Tibial artery (tissue), 4 donors: ENCODE results near the gene WHAMM.

Source experiments
- DNase-seq, 2 donors: peaks; one replicate each; pipeline ENCODE4 v3.0.0-alpha.2; 2019
- H3K27ac ChIP-seq, 2 donors: fragments of 200-600 bp; sonication (generic) in 1 of 2; 1 replicate in 1 of 2; 2 replicates in 1 of 2; pipeline ENCODE4 v1.5.1; 2018 to 2019; ENCODE audit warnings: mild to moderate bottlenecking in 1 of 2
- H3K27me3 ChIP-seq, 2 donors: fragments of 200-600 bp; sonication (generic) in 1 of 2; one replicate each; pipeline versions ENCODE4 v1.5.1 to v1.6.0; 2016 to 2019
- H3K36me3 ChIP-seq, 3 donors: fragments of 200-600 bp; sonication (generic) in 2 of 3; one replicate each; pipeline ENCODE4 v1.5.1; 2016 to 2019; ENCODE audit warnings: mild to moderate bottlenecking in 2 of 3
- H3K4me1 ChIP-seq, 4 donors: fragments of 200-600 bp; sonication (generic) in 2 of 4; 1 replicate in 3 of 4; 2 replicates in 1 of 4; pipeline ENCODE4 v1.5.1; 2016 to 2019
- H3K4me3 ChIP-seq, 2 donors: fragments of 200-600 bp; sonication (generic) in 1 of 2; 1 replicate in 1 of 2; 2 replicates in 1 of 2; pipeline ENCODE4 v1.5.1; 2018 to 2019; ENCODE audit warnings: mild to moderate bottlenecking in 2 of 2
- H3K9me3 ChIP-seq, 3 donors: fragments of 200-600 bp; sonication (generic) in 1 of 3; one replicate each; pipeline ENCODE4 v1.5.1; 2016 to 2019
- CTCF ChIP-seq, 2 experiments: fragments of 200-600 bp in 1 of 2; fragments of 450-650 bp in 1 of 2; IDR thresholded peaks; one replicate each; pipeline ENCODE4 v1.5.1; 2017 to 2019; ENCODE audit warnings: antibody characterized with exemption in 2 of 2, mild to moderate bottlenecking in 1 of 2, moderate library complexity in 1 of 2
- intact Hi-C: fragments of 100-400 bp; cut with DNase I; formaldehyde crosslinking; loops from one replicate; pipeline ENCODE4 v1.15.0; 2023; ENCODE audit warnings: low total_unique reads

WHAMM gene

GRCh38 chr15:82870727-82871320, 61.4 kb downstream of the WHAMM start:
- no peaks in the 10 kb centered on the region for H3K9me3 ChIP-seq
- intact Hi-C loops = no loop called here
- no peaks in the 10 kb centered on the region for H3K4me1 ChIP-seq
- H3K27me3 ChIP-seq = no peaks in the 10 kb centered on the region
- no peak for TF ChIP-seq CTCF (IDR thresholded peaks at IDR 0.05)
- no peak for DNase-seq
- H3K4me3 ChIP-seq = no peak overlapping the region
- no peak overlapping the region for H3K27ac ChIP-seq
- peaks cover 0 to 20% (median 0%) of the 10 kb centered on the region in 3 donors for H3K36me3 ChIP-seq

- H3K36me3 ChIP-seq = peaks cover 0 to 20% (median 0%) of the 10 kb centered on the region in 3 donors
- H3K27ac ChIP-seq = no peak overlapping the region
- intact Hi-C loops = no loop called here
Observed at GRCh38 chr15:82871358-82871757, 61.9 kb downstream of the WHAMM start.

GRCh38 chr15:82871832-82872484, 62.5 kb downstream of the WHAMM start:
- DNase-seq = no peak
- Histone ChIP-seq H3K9me3 (no peaks in the 10 kb centered on the region), H3K36me3 (peaks cover 0 to 20% (median 0%) of the 10 kb centered on the region in 3 donors), H3K27me3 (no peaks in the 10 kb centered on the region), H3K27ac (no peak overlapping the region), H3K4me3 (no peak overlapping the region), H3K4me1 (no peaks in the 10 kb centered on the region)
- intact Hi-C loops = no loop called here
- TF ChIP-seq CTCF (IDR thresholded peaks at IDR 0.05) = no peak

More at GRCh38 chr15:82871358-82871757, 61.9 kb downstream of the WHAMM start:
- H3K27me3 ChIP-seq = no peaks in the 10 kb centered on the region
- H3K9me3 ChIP-seq = no peaks in the 10 kb centered on the region
- no peak for TF ChIP-seq CTCF (IDR thresholded peaks at IDR 0.05)
- no peak overlapping the region for H3K4me3 ChIP-seq
- no peak for DNase-seq
- H3K4me1 ChIP-seq = no peaks in the 10 kb centered on the region

- no peak overlapping the region for H3K27ac ChIP-seq
- H3K4me3 ChIP-seq = no peak overlapping the region
- no peaks in the 10 kb centered on the region for H3K9me3 ChIP-seq
- H3K27me3 ChIP-seq = no peaks in the 10 kb centered on the region
- no peaks in the 10 kb centered on the region for H3K4me1 ChIP-seq
- peak in 1 of 2 donors; percentile 47 for DNase-seq
- no peak for TF ChIP-seq CTCF (IDR thresholded peaks at IDR 0.05)
- intact Hi-C loops = no loop called here
- peaks cover 0 to 20% (median 0%) of the 10 kb centered on the region in 3 donors for H3K36me3 ChIP-seq
Observed at GRCh38 chr15:82873000-82873680, 63.7 kb downstream of the WHAMM start.

GRCh38 chr15:82874267-82874666, 64.8 kb downstream of the WHAMM start:
- no peak for TF ChIP-seq CTCF (IDR thresholded peaks at IDR 0.05)
- Histone ChIP-seq H3K4me1 (no peaks in the 10 kb centered on the region), H3K36me3 (peaks cover 0 to 20% (median 0%) of the 10 kb centered on the region in 3 donors), H3K9me3 (no peaks in the 10 kb centered on the region), H3K4me3 (no peak overlapping the region), H3K27ac (no peak overlapping the region), H3K27me3 (no peaks in the 10 kb centered on the region)
- no peak for DNase-seq
- intact Hi-C loops = no loop called here
